IMR-90 (cell line): ENCODE results near the gene MSH3. TPM values are rescaled to one million over a fixed set of nuclear protein-coding genes. Genes with fewer than 3 reads are reported as not detected.

Source experiments
- ATAC-seq: fragments of 200-7000 bp; cut with Tn5 transposase; 2 replicates; pipeline ENCODE4 v1.9.1; 2020; ENCODE audit warnings: low read depth, mild to moderate bottlenecking, moderate library complexity
- BruUV-seq: library from RNA; stranded (reverse); fragments of 400-500 nt; replicated peaks from 2 replicates; lab custom pipeline; 2021; lab: Mats Ljungman, UMichigan
- CTCF ChIA-PET: fragments of 300-600 bp; formaldehyde crosslinking; extraction: SDS; loops from one replicate; lab custom pipeline; 2021; ENCODE audit warnings: antibody characterized with exemption; lab: Yijun Ruan, JAX
- POLR2A ChIA-PET: fragments of 300-600 bp; sonication (Branson Sonifier 250); formaldehyde crosslinking; loops from one replicate; lab custom pipeline; 2022; ENCODE audit warnings: antibody characterized with exemption; ENCODE audit not compliant: unreplicated experiment; lab: Charles Lee
- DNase-seq: peaks from one replicate; pipeline ENCODE4 v3.0.0; 2013
- H2AFZ ChIP-seq: replicated peaks from 2 replicates; pipeline ENCODE3; 2013; ENCODE audit warnings: low read length, mild to moderate bottlenecking; ENCODE audit not compliant: poor library complexity
- H2AK5ac ChIP-seq: 2 replicates; pipeline ENCODE4 v1.6.1; 2013; ENCODE audit warnings: low read depth, low read length, inconsistent platforms
- H2AK9ac ChIP-seq: replicated peaks from 2 replicates; pipeline ENCODE3; 2013; ENCODE audit warnings: mild to moderate bottlenecking, low read depth, low read length, moderate library complexity; ENCODE audit not compliant: poor library complexity
- H2BK120ac ChIP-seq: 2 replicates; pipeline ENCODE4 v1.6.1; 2013; ENCODE audit warnings: low read depth, low read length, inconsistent platforms
- H2BK15ac ChIP-seq: 3 replicates; pipeline ENCODE4 v1.6.1; 2013; ENCODE audit warnings: low read depth, low read length, inconsistent platforms
- H2BK20ac ChIP-seq: 2 replicates; pipeline ENCODE4 v1.6.1; 2013; ENCODE audit warnings: low read depth, mild to moderate bottlenecking, inconsistent platforms, low read length, moderate library complexity
- H2BK5ac ChIP-seq: 2 replicates; pipeline ENCODE4 v1.6.1; 2013; ENCODE audit warnings: mild to moderate bottlenecking, low read depth, low read length, inconsistent platforms; ENCODE audit not compliant: poor library complexity, severe bottlenecking
- H3K14ac ChIP-seq: replicated peaks from 2 replicates; pipeline ENCODE4 v1.6.1; 2013; ENCODE audit warnings: low read depth, low read length, inconsistent platforms
- H3K18ac ChIP-seq: 2 replicates; pipeline ENCODE4 v1.6.1; 2013; ENCODE audit warnings: low read depth, low read length, control low read depth
- H3K23ac ChIP-seq: 2 replicates; pipeline ENCODE4 v1.6.1; 2013; ENCODE audit warnings: low read depth, low read length, inconsistent platforms
- H3K27ac ChIP-seq: 2 replicates; pipeline ENCODE4 v1.5.1; 2013; ENCODE audit warnings: mild to moderate bottlenecking, control low read depth, low read length; ENCODE audit not compliant: insufficient read depth
- H3K27me3 ChIP-seq: 2 replicates; pipeline ENCODE4 v1.6.1; 2013; ENCODE audit warnings: low read length; ENCODE audit not compliant: control insufficient read depth, insufficient read depth
- H3K36me3 ChIP-seq: 2 replicates; pipeline ENCODE4 v1.6.1; 2013; ENCODE audit warnings: low read length, mixed read lengths; ENCODE audit not compliant: control insufficient read depth, insufficient read depth
- H3K4ac ChIP-seq: 2 replicates; pipeline ENCODE4 v1.6.1; 2013; ENCODE audit warnings: low read depth, low read length, inconsistent platforms
- H3K4me1 ChIP-seq: 2 replicates; pipeline ENCODE4 v1.6.1; 2013; ENCODE audit warnings: low read length, mixed read lengths; ENCODE audit not compliant: control insufficient read depth, insufficient read depth
- H3K4me2 ChIP-seq: 2 replicates; pipeline ENCODE4 v1.6.1; 2013; ENCODE audit warnings: low read depth, mild to moderate bottlenecking, control low read depth, low read length, moderate library complexity
- H3K4me3 ChIP-seq: 2 replicates; pipeline ENCODE4 v1.5.1; 2013; ENCODE audit warnings: low read depth, mild to moderate bottlenecking, control low read depth, low read length, moderate library complexity; ENCODE audit not compliant: insufficient read depth
- H3K56ac ChIP-seq: 2 replicates; pipeline ENCODE4 v1.6.1; 2013; ENCODE audit warnings: low read length, inconsistent platforms; ENCODE audit not compliant: insufficient read depth; ENCODE audit errors: extremely low read depth
- H3K79me1 ChIP-seq, 2 experiments: 2 replicates each; pipeline ENCODE4 v1.6.1; 2013; ENCODE audit warnings: low read length in 2 of 2, inconsistent platforms in 1 of 2, low read depth in 1 of 2
- H3K9ac ChIP-seq: 2 replicates; pipeline ENCODE4 v1.6.1; 2013; ENCODE audit warnings: low read depth, low read length, control low read depth
- H3K9me1 ChIP-seq: 2 replicates; pipeline ENCODE4 v1.6.1; 2013; ENCODE audit warnings: low read length, inconsistent platforms; ENCODE audit not compliant: insufficient read depth
- H3K9me3 ChIP-seq: 2 replicates; pipeline ENCODE4 v1.6.1; 2013; ENCODE audit warnings: low read length; ENCODE audit not compliant: control insufficient read depth, insufficient read depth
- H4K20me1 ChIP-seq: 2 replicates; pipeline ENCODE4 v1.6.1; 2013; ENCODE audit warnings: low read length, inconsistent platforms; ENCODE audit not compliant: insufficient read depth
- H4K5ac ChIP-seq: 2 replicates; pipeline ENCODE4 v1.6.1; 2013; ENCODE audit warnings: mild to moderate bottlenecking, low read depth, low read length, control low read depth
- H4K8ac ChIP-seq, 2 experiments: 2 replicates each; pipeline ENCODE4 v1.6.1; 2013; ENCODE audit warnings: low read depth in 2 of 2, low read length in 2 of 2, control low read depth in 1 of 2, inconsistent platforms in 1 of 2
- H4K91ac ChIP-seq: 2 replicates; pipeline ENCODE4 v1.6.1; 2013; ENCODE audit warnings: low read depth, low read length, inconsistent platforms; ENCODE audit not compliant: insufficient read depth
- CHD1 ChIP-seq: IDR thresholded peaks from 2 replicates; pipeline ENCODE4 v1.6.1; 2012; ENCODE audit warnings: low read depth, low read length, improper control_type of control experiment
- MAZ ChIP-seq: IDR thresholded peaks from 2 replicates; pipeline ENCODE4 v1.6.1; 2012; ENCODE audit warnings: low read depth, mild to moderate bottlenecking, low read length, improper control_type of control experiment, moderate library complexity, borderline replicate concordance
- MXI1 ChIP-seq: IDR thresholded peaks from 2 replicates; pipeline ENCODE4 v1.6.1; 2012; ENCODE audit warnings: low read depth, mild to moderate bottlenecking, low read length, moderate library complexity, borderline replicate concordance
- NFE2L2 ChIP-seq: fragments of 150-350 bp; IDR thresholded peaks from 2 replicates; pipeline ENCODE4 v1.6.1; 2016; ENCODE audit warnings: low read depth, mild to moderate bottlenecking, low read length
- RAD21 ChIP-seq: IDR thresholded peaks from 2 replicates; pipeline ENCODE4 v1.6.1; 2012; ENCODE audit warnings: low read length, improper control_type of control experiment
- SMC3 ChIP-seq: fragments of 150-350 bp; IDR thresholded peaks from 2 replicates; pipeline ENCODE4 v1.6.1; 2016; ENCODE audit warnings: low read depth, mild to moderate bottlenecking, antibody characterized with exemption, low read length, moderate library complexity
- USF2 ChIP-seq: fragments of 150-350 bp; IDR thresholded peaks from 2 replicates; pipeline ENCODE4 v1.6.1; 2017; ENCODE audit warnings: mild to moderate bottlenecking, antibody characterized with exemption, low read length, low read depth
- WGBS, 2 experiments: methylation state at CpG; one replicate each; pipeline versions ENCODE4 v1.1.5 to v1.1.7; 2013; ENCODE audit warnings: missing lambda C conversion rate in 2 of 2; ENCODE audit not compliant: insufficient read length in 1 of 2; ENCODE audit errors: extremely low coverage in 2 of 2; 5-methylcytosine and 5-hydroxymethylcytosine counted together
- dilution Hi-C: fragments of 300-500 bp; cut with HindIII; formaldehyde crosslinking; loops from one replicate; pipeline ENCODE4 v1.14.3; 2018; ENCODE audit warnings: low sequenced_read_pairs; ENCODE audit not compliant: unreplicated experiment
- in situ Hi-C: fragments of 300-500 bp; cut with MboI; formaldehyde crosslinking; loops from 3 replicates; pipeline ENCODE4 v1.14.3; 2019; ENCODE audit warnings: low sequenced_read_pairs, inconsistent platforms, mixed read lengths
- intact Hi-C: fragments of 100-400 bp; cut with micrococcal nuclease; formaldehyde crosslinking; loops from 2 replicates; pipeline ENCODE4 v1.10.0; 2022
- polyA plus RNA-seq, 3 experiments: library from polyadenylated mRNA; depleted of rRNA; stranded (reverse); fragments of >200 nt; gene quantifications; 2 replicates each; pipeline ENCODE4 v1.2.3, GENCODE V29; 2012; ENCODE audit warnings: low replicate concordance in 1 of 3
- total RNA-seq: library from RNA; depleted of rRNA; stranded (reverse); fragments of >200 nt; gene quantifications from 2 replicates; pipeline ENCODE4 v1.2.3, GENCODE V29; 2012

The MSH3 gene
- total and polyA plus RNA-seq, 2 of the 4 experiments (the other 2 are of a cell fraction) = 4.6 to 13.3 TPM

DNA sequence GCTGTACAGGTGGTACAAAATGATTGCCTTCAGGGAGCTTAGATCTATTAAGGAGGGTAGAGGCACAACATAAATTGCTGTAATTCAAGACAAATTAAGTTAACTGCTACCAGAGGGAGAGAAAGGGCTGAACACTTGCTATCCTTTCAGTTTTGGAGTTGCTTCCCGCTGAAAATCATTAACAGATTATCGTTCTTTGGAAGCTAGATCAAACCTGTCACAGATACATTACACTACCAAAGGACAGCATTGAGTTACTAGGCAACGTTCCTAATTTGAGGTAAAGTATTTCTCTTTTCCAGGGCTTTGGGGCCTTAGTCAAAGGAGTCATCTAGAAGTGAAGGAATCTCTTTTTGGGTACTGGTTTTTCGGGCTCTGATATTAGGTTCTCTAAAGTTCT, 85.0 kb downstream of the MSH3 start:
- BruUV-seq = no TSS peak
- CTCF ChIA-PET = no interaction called here
- no peak for ATAC-seq

More for the DNA sequence above, 85.0 kb downstream of the MSH3 start:
- WGBS, 2 experiments = no CpG with 5 or more reads among the region's 4 CpGs
- no peak overlapping the region for H3K18ac ChIP-seq
- intact Hi-C loops = no loop called here
- DNase-seq = no peak
- H3K36me3 ChIP-seq = peaks cover 4% of the 10 kb centered on the region; the same call in 1 of the 2 replicates
- no peak overlapping the region for H3K9ac ChIP-seq
- no peak overlapping the region for H3K4ac ChIP-seq
- dilution Hi-C loops = no loop called here
- H3K27ac ChIP-seq = no peak overlapping the region
- H3K14ac ChIP-seq = no peak overlapping the region
- no peak overlapping the region for H2BK20ac ChIP-seq
- no peak overlapping the region for H2AK9ac ChIP-seq
- 0 out of 4 replicates have a peak, but pooled peaks cover 0 to 2% of the 10 kb centered on the region in 2 experiments for H3K79me1 ChIP-seq
- no peak overlapping the region for H3K4me2 ChIP-seq
- peaks cover 3% of the 10 kb centered on the region; the same call in 1 of the 2 replicates for H3K4me1 ChIP-seq
- POLR2A ChIA-PET = no interaction called here
- no peak overlapping the region for H4K5ac ChIP-seq
- H3K56ac ChIP-seq = no peak overlapping the region
- H3K9me3 ChIP-seq = no peaks in the 10 kb centered on the region
- no peak overlapping the region for H2BK5ac ChIP-seq
- H3K4me3 ChIP-seq = no peak overlapping the region
- no peak overlapping the region for H2AK5ac ChIP-seq
- no peak overlapping the region for H2BK15ac ChIP-seq
- in situ Hi-C loops = no loop called here
- no peaks in the 10 kb centered on the region for H3K27me3 ChIP-seq
- no peak overlapping the region for H4K8ac ChIP-seq
- 0 out of 2 replicates have a peak, but pooled peaks cover 4% of the 10 kb centered on the region for H3K9me1 ChIP-seq
- H3K23ac ChIP-seq = no peak overlapping the region
- H2BK120ac ChIP-seq = no peak overlapping the region
- H4K20me1 ChIP-seq = no peaks in the 10 kb centered on the region
- no peak overlapping the region for H4K91ac ChIP-seq
- TF ChIP-seq CHD1 (no peak), RAD21 (no peak), USF2 (no peak), MXI1 (no peak), SMC3 (no peak), MAZ (no peak), NFE2L2 (no peak)
- no peak overlapping the region for H2AFZ ChIP-seq
